B cell (primary cell): Measurements from ENCODE around the gene CAPRIN1. TPM values are rescaled to one million over a fixed set of nuclear protein-coding genes. Genes with fewer than 3 reads are reported as not detected.
A peak's percentile ranks its signal among the peaks of the same experiment; 100 is the strongest.

ENCODE experiments used
- ATAC-seq: fragments of 200-7000 bp; cut with Tn5 transposase; one replicate; pipeline ENCODE4 v1.10.0; 2021; ENCODE audit warnings: low read depth, mild to moderate bottlenecking, moderate number of reproducible peaks, moderate library complexity
- CTCF ChIA-PET: fragments of 350-600 bp; sonication (Branson Sonifier 250); formaldehyde crosslinking; loops from one replicate; lab custom pipeline; 2021; ENCODE audit warnings: antibody characterized with exemption, inconsistent platforms; lab: Charles Lee
- POLR2A ChIA-PET: fragments of 350-600 bp; sonication (Branson Sonifier 250); formaldehyde crosslinking; loops from one replicate; lab custom pipeline; 2021; ENCODE audit warnings: antibody characterized with exemption; lab: Charles Lee
- DNase-seq: peaks from one replicate; pipeline ENCODE4 v3.0.0; 2013
- H2AFZ ChIP-seq: 2 replicates; pipeline ENCODE4 v1.6.1; 2012; ENCODE audit warnings: mild to moderate bottlenecking, low read depth, low read length; ENCODE audit not compliant: insufficient read depth, poor library complexity, severe bottlenecking
- H3K27ac ChIP-seq, 2 donors: 1 replicate in 1 of 2; 2 replicates in 1 of 2; pipeline ENCODE4 v1.5.1; 2012 to 2013; ENCODE audit warnings: low read length in 2 of 2, mild to moderate bottlenecking in 2 of 2, moderate library complexity in 1 of 2
- H3K27me3 ChIP-seq, 4 experiments: fragments of 200-600 bp in 1 of 4; sonication (generic) in 1 of 4; replicated peaks in 1 of 4; 1 replicate in 2 of 4; 2 replicates in 2 of 4; pipeline versions ENCODE4 v1.6.1 to v1.7.0; 2013 to 2016; ENCODE audit warnings: low read length in 3 of 4, mild to moderate bottlenecking in 2 of 4, mixed read lengths in 1 of 4, moderate library complexity in 1 of 4; ENCODE audit not compliant: insufficient read depth in 4 of 4, control insufficient read depth in 3 of 4; ENCODE audit errors: control extremely low read depth in 1 of 4
- H3K36me3 ChIP-seq, 2 experiments: replicated peaks in 1 of 2; 1 replicate in 1 of 2; 2 replicates in 1 of 2; pipeline versions ENCODE4 v1.6.1 to v1.7.1; 2013; ENCODE audit warnings: low read length in 1 of 2; ENCODE audit not compliant: insufficient read depth in 2 of 2, control insufficient read depth in 1 of 2; ENCODE audit errors: control extremely low read depth in 1 of 2, extremely low read depth in 1 of 2
- H3K4me1 ChIP-seq, 2 donors: fragments of 200-600 bp in 1 of 2; sonication (generic) in 1 of 2; 1 replicate in 1 of 2; 2 replicates in 1 of 2; pipeline versions ENCODE4 v1.5.1 to v1.6.1; 2013 to 2017; ENCODE audit warnings: low read length in 2 of 2; ENCODE audit not compliant: control insufficient read depth in 2 of 2, insufficient read depth in 2 of 2
- H3K4me2 ChIP-seq: replicated peaks from 2 replicates; pipeline ENCODE3; 2012; ENCODE audit warnings: mild to moderate bottlenecking, low read depth, low read length; ENCODE audit not compliant: poor library complexity, severe bottlenecking
- H3K4me3 ChIP-seq, 5 experiments: fragments of 200-600 bp in 1 of 5; sonication (generic) in 1 of 5; 1 replicate in 3 of 5; 2 replicates in 2 of 5; pipeline versions ENCODE4 v1.5.1 to v1.7.0; 2011 to 2016; ENCODE audit warnings: low read length in 4 of 5, mild to moderate bottlenecking in 4 of 5, low read depth in 2 of 5, control low read depth in 1 of 5, moderate library complexity in 1 of 5; ENCODE audit not compliant: insufficient read depth in 1 of 5; ENCODE audit errors: control extremely low read depth in 1 of 5, extremely low read depth in 1 of 5
- H3K79me2 ChIP-seq: fragments of 200-600 bp; sonication (generic); one replicate; pipeline ENCODE4 v1.6.0; 2016; ENCODE audit warnings: low read length; ENCODE audit not compliant: control insufficient read depth, insufficient read depth
- H3K9ac ChIP-seq: fragments of 200-600 bp; sonication (generic); 2 replicates; pipeline ENCODE4 v1.6.1; 2017; ENCODE audit warnings: mild to moderate bottlenecking, low read length, moderate library complexity
- H3K9me3 ChIP-seq, 3 donors: one replicate each; pipeline versions ENCODE4 v1.6.1 to v1.7.1; 2013; ENCODE audit warnings: low read length in 2 of 3; ENCODE audit not compliant: control insufficient read depth in 2 of 3, insufficient read depth in 1 of 3; ENCODE audit errors: control extremely low read depth in 1 of 3
- H4K20me1 ChIP-seq: 2 replicates; pipeline ENCODE4 v1.6.0; 2012; ENCODE audit warnings: mild to moderate bottlenecking, low read length; ENCODE audit not compliant: insufficient read depth, control insufficient read depth, poor library complexity, severe bottlenecking
- H3K27ac Mint-ChIP-seq: one replicate; pipeline ENCODE4 v1.8.0; 2021; ENCODE audit warnings: mixed read lengths
- H3K27me3 Mint-ChIP-seq: one replicate; pipeline ENCODE4 v1.8.0; 2021; ENCODE audit warnings: mixed read lengths
- H3K4me1 Mint-ChIP-seq: one replicate; pipeline ENCODE4 v1.8.0; 2021; ENCODE audit warnings: mixed read lengths
- H3K4me3 Mint-ChIP-seq: one replicate; pipeline ENCODE4 v1.8.0; 2021; ENCODE audit warnings: mixed read lengths
- H3K9me3 Mint-ChIP-seq: one replicate; pipeline ENCODE4 v1.8.0; 2022; ENCODE audit warnings: mixed read lengths; ENCODE audit not compliant: insufficient read depth
- CTCF ChIP-seq: fragments of 200-600 bp; IDR thresholded peaks from one replicate; pipeline ENCODE4 v1.8.0; 2022; ENCODE audit warnings: antibody characterized with exemption, mild to moderate bottlenecking
- EZH2 ChIP-seq: IDR thresholded peaks from 2 replicates; pipeline ENCODE4 v1.6.1; 2012; ENCODE audit warnings: borderline replicate concordance, low read depth, mild to moderate bottlenecking, moderate library complexity, low read length; ENCODE audit not compliant: insufficient read depth, poor library complexity, severe bottlenecking
- WGBS: methylation state at CpG from one replicate; pipeline ENCODE4 v1.1.5; 2013; ENCODE audit warnings: missing lambda C conversion rate; ENCODE audit not compliant: insufficient coverage; 5-methylcytosine and 5-hydroxymethylcytosine counted together
- intact Hi-C: fragments of 100-400 bp; cut with micrococcal nuclease; formaldehyde crosslinking; loops from one replicate; pipeline ENCODE4 v1.10.0; 2022
- polyA plus RNA-seq: library from polyadenylated mRNA; depleted of rRNA; stranded (reverse); fragments of >200 nt; gene quantifications from 2 replicates; pipeline ENCODE4 v1.2.3, GENCODE V29; 2012
- total RNA-seq, 2 donors: library from RNA; stranded (reverse); fragments of 120-200 nt in 1 of 2; gene quantifications; 1 replicate in 1 of 2; 2 replicates in 1 of 2; pipeline versions ENCODE4 v1.2.3 to v1.2.4, GENCODE V29; 2013 to 2022

Gene CAPRIN1
- total and polyA plus RNA-seq, 2 donors (not counting 1 experiment from before 2014, with no cell fraction given), result 31.7 to 133 TPM

GRCh38 chr11:34143048-34143447 is 91.5 kb downstream of the CAPRIN1 start:
- no peaks in the 10 kb centered on the region for H3K27me3 ChIP-seq
- H4K20me1 ChIP-seq, result no peaks in the 10 kb centered on the region
- no peak overlapping the region for H3K4me3 ChIP-seq
- no peak overlapping the region for H3K4me2 ChIP-seq
- H2AFZ ChIP-seq, result no peak overlapping the region
- DNase-seq, result no peak
- H3K9ac ChIP-seq, result no peak overlapping the region
- peaks cover 9 to 20% of the 10 kb centered on the region in 2 donors for H3K4me1 ChIP-seq
- H3K27me3 Mint-ChIP-seq, result no peaks in the 10 kb centered on the region
- H3K27ac Mint-ChIP-seq, result no peak overlapping the region
- H3K9me3 Mint-ChIP-seq, result no peaks in the 10 kb centered on the region
- peaks cover 2 to 97% of the 10 kb centered on the region in 2 experiments for H3K36me3 ChIP-seq
- no peak for TF ChIP-seq EZH2
- TF ChIP-seq CTCF, result no peak
- ChIA-PET POLR2A (no interaction called here), CTCF (interaction anchor here (0.6 kb wide), 1 partner anchor 462 kb away, joined by 3 read pairs; no protein-coding TSS in a partner anchor)
- intact Hi-C loops, result no loop called here
- peaks cover 17% of the 10 kb centered on the region for H3K4me1 Mint-ChIP-seq
- H3K9me3 ChIP-seq, result no peaks in the 10 kb centered on the region
- 92% methylated on average over 1 of the region's 2 CpGs for WGBS
- no peak for ATAC-seq
- no peak overlapping the region for H3K4me3 Mint-ChIP-seq
- no peak overlapping the region for H3K27ac ChIP-seq
- H3K79me2 ChIP-seq, result no peaks in the 10 kb centered on the region

DNA sequence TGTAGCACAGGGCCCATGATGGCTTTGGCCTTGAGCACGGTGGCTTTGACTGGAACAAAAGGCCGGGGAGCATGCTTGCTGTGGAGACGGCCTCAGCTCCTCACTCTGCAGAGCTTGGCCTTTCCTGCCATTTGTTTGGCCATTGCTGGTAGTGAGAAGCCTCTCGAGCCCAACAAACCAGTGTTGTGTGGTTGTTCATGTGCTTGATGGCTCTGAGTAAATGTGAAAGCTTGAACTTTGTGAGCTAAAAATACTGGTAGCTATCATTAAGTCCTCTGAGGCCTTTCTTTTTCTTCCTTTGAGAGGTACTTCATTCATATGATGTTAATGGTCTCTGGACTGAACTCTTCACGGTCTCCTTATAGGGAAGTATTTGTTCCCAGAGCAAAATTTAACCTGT is 93.5 kb downstream of the CAPRIN1 start:
- Histone ChIP-seq H3K9me3 (no peaks in the 10 kb centered on the region), H4K20me1 (no peaks in the 10 kb centered on the region), H3K9ac (no peak overlapping the region), H3K27ac (peak overlapping the region; percentile 62 to 69), H3K4me2 (no peak overlapping the region), H3K79me2 (no peaks in the 10 kb centered on the region), H3K36me3 (peaks cover 0 to 94% of the 10 kb centered on the region in 2 experiments), H2AFZ (no peak overlapping the region), H3K4me3 (no peak overlapping the region), H3K4me1 (peaks cover 9 to 20% of the 10 kb centered on the region in 2 donors), H3K27me3 (no peaks in the 10 kb centered on the region)
- intact Hi-C loops, result no loop called here
- Mint-ChIP-seq H3K27ac (peak overlapping the region; percentile 59), H3K27me3 (no peaks in the 10 kb centered on the region), H3K4me3 (no peak overlapping the region), H3K4me1 (peaks cover 17% of the 10 kb centered on the region), H3K9me3 (no peaks in the 10 kb centered on the region)
- ATAC-seq (no peak), DNase-seq (no peak)
- CTCF ChIA-PET, result interaction anchor here (1.9 kb wide), 1 partner anchor 9 kb away, joined by 4 read pairs; no protein-coding TSS in a partner anchor
- TF ChIP-seq CTCF, result no peak
- TF ChIP-seq EZH2, result no peak
- WGBS, result 62% methylated on average over 4 of the region's 5 CpGs
- POLR2A ChIA-PET, result no interaction called here
